GM12874 (cell line): ENCODE measurements around the gene DIAPH2.

ENCODE experiments used
- TF ChIP-seq, protein P1 (sequence below): IDR thresholded peaks from 2 replicates; pipeline ENCODE4 v1.5.1; 2011; ENCODE audit warnings: low read depth, mild to moderate bottlenecking, control low read depth, low read length, moderate library complexity; ENCODE audit not compliant: insufficient read depth

DIAPH2 gene

DNA sequence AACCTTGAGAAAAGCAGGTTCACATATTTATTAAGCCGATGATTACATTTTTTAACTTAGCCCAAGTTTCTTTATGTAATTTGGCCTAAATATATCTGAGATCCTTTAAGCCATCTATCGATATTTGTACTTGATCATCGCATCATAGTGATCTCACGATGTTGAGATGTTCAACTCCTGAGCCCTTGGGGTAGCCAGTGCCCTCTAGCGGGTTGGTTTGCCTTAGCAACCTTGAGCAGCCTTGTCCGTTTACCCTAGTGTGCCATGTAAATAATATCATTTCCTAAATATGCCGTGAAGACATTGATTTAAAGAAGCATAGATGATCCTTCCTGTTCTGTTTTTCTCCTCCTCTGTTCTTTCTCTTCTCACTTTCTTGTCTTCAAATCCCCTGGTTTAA is 631.3 kb downstream of the DIAPH2 start:
- TF ChIP-seq, protein P1, sequence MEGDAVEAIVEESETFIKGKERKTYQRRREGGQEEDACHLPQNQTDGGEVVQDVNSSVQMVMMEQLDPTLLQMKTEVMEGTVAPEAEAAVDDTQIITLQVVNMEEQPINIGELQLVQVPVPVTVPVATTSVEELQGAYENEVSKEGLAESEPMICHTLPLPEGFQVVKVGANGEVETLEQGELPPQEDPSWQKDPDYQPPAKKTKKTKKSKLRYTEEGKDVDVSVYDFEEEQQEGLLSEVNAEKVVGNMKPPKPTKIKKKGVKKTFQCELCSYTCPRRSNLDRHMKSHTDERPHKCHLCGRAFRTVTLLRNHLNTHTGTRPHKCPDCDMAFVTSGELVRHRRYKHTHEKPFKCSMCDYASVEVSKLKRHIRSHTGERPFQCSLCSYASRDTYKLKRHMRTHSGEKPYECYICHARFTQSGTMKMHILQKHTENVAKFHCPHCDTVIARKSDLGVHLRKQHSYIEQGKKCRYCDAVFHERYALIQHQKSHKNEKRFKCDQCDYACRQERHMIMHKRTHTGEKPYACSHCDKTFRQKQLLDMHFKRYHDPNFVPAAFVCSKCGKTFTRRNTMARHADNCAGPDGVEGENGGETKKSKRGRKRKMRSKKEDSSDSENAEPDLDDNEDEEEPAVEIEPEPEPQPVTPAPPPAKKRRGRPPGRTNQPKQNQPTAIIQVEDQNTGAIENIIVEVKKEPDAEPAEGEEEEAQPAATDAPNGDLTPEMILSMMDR: no peak

DNA sequence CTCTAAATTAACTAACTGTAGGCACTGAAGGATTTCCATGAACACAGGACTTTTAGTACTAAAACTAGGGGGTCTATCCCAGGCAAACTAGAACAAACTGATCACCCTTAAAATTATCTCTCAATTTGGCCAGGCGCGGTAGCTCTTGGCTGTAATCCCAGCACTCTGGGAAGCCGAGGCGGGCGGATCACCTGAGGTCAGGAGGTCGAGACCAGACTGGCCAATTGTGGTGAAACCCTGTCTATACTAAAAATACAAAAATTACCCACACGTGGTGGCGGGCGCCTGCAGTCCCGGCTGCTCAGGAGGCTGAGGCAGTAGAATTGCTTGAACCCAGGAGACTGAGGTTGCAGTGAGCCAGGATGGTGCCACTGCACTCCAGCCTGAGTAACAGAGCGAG is 635.7 kb downstream of the DIAPH2 start:
- TF ChIP-seq, protein P1: no peak

DNA sequence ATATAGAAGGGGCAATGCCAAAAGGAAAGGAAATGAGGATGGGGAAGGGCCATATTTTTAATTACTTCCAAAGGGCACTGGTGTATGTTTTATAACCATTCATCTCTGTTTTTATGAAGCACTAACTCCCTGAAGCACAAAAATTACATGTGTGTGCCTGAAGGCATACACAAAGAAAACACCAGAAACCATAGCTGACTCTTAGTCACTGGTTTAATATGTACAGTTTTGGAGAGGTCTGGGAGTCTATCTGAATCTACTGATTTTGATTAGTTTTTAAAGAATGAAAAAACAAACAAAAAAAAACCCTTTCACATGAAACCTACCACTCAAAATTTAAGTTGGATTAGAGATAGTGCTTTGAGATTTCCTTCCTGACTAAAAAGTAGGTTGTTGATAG is 637.8 kb downstream of the DIAPH2 start:
- TF ChIP-seq, protein P1: no peak

DNA sequence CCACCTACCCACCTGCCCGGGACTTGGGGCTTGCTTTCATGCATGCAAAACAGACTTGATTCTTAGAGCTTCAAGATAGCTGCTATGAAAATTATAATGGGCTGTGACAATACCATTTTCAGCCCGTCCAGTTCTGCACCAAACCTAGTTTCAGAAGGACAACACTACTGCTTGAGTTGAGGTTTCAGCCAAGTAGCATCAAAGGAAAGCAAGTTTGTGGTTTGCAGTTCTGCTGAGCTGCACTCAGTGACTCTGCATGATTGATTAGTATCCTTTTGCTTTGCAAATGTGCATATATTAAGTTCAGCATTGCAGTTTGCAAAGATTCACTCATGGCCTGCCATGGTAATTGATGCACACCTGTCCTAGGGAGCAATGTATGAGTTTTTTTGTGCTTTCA is 641.8 kb downstream of the DIAPH2 start:
- TF ChIP-seq, protein P1: no peak

DNA sequence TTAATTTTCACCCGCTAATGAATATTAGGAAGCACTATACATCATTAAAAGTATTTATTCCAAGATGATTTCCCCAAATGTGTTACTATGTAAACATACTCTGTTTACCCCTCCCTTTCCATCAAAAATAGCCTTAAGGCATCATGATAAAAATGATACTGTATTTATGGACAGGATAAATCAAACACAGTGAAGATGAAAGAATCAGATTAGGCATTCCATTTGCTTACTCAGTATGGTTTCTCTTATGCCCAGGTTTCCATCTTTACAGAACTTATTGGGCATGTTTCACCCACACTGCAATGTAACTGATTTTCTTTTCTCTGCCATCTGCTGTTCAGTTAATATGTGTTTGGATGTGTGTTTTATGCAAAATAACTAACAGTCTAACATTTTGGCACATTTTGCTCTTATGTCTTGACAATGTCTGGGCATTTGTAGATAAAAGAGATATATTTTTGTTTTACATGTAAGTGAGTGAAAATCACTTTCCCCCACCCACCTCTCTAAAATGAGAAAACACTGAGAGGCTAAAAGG is 644.3 kb downstream of the DIAPH2 start:
- TF ChIP-seq, protein P1: no peak

DNA sequence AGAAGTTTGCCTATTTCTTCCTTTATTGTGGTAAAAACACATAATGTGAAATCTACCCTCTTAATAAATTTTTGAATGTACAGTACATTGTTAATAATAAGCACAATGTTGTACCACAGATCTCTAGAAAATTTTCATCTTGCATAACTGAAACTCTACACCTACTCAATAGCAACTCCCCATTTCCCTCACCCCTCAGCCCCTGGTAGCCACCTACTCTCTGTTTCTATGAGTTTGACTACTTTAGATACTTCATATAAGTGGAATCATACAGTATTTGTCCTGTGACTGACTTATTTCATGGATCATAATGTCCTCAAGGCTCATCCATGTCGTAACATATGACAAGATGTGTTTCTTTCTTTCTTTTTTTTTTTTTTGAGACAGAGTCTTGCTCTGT is 645.5 kb downstream of the DIAPH2 start:
- TF ChIP-seq, protein P1: no peak

DNA sequence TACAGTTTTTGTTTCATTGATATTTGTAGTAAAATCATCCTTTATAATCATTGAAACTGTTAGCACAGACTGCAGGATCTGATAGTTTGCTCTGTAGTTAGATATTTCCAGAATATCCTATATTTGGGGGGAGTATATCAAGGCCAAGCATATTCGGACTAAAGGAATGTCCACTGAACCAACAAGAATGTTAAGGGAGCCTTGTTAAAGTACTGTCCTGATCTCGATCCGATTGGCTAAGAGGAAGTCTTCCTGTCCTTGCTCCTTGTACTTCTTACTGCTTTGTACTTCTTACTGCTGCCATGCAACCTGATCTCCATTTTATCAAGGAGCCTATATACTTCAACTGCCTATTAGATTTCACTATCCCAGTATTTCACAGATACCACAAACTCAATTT is 648.3 kb downstream of the DIAPH2 start:
- TF ChIP-seq, protein P1: no peak
